NCI-H2171 treated with DMSO at 0.1 percent for 48 hours (cell line): Measurements from ENCODE around the gene SCLY.

Source experiments
- DNase-seq: peaks from one replicate; lab custom pipeline; 2025; lab: John Stamatoyannopoulos, UW

SCLY gene

DNA sequence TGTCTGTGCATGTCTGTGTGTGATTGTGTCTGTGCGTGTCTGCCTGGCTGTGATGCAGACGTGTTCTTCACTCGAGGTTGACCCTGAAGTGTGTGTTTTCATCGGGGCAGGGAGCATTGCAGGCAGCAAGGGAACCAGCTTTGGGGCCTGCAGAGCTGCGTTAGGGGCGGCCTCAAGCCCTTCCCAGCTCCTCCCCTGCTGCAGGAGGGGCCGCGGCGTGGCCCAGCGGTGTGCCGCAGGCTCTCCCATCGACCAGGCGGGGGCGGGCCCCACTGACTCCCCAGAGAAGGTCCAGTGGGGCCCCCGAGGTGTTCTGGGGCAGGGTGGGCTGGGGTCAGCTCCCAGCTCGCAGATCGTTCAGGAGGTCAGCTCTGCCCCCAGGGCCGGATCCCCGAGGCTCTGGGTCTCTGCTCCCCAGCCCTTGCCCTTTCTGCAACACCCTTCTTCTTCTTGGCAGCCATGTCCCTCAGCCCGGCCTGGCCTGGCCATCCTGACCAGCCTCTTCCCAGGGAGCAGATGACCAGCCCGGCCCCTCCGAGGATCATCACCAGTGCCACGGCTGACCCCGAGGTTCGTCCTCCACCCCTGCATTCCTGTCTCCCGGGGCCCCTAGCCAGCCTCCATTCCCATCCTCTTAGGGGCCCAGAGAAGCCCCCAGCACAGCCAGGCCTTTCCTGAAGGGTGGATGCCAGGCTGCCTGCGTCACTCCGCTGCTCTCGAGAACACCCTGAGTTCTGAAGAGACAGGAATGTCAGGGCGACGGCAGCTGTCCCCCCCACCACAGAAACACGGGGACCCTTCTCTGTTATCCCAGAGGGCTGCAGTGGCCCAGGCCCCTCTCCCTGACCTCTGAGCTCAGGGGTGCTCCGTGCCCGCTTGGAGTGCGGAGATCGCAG is 66.6 kb downstream of the SCLY start:
- DNase-seq, result no peak

DNA sequence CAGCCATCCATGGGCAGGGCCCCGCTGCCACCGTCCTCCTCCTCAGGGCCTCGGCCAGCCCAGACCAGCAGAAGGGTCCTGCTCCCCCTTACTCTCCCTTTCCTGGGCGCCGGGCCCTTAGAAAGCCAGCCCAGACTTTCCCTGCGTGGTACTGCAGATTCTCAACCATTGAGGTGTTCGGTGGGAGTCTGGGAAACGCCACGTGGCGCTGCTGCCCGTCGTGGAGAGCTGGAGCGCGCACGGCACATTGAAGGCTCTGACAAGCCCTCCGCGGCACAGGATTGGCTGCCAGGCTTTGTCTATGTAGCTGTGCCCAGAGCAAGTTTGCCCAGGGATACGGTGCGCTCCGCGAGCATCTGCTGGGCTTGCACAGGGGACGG is 67.2 kb downstream of the SCLY start:
- no peak for DNase-seq

- no peak for DNase-seq
These were observed 67.8 kb downstream of the SCLY start for GRCh38 chr2:238128534-238129001.

DNA sequence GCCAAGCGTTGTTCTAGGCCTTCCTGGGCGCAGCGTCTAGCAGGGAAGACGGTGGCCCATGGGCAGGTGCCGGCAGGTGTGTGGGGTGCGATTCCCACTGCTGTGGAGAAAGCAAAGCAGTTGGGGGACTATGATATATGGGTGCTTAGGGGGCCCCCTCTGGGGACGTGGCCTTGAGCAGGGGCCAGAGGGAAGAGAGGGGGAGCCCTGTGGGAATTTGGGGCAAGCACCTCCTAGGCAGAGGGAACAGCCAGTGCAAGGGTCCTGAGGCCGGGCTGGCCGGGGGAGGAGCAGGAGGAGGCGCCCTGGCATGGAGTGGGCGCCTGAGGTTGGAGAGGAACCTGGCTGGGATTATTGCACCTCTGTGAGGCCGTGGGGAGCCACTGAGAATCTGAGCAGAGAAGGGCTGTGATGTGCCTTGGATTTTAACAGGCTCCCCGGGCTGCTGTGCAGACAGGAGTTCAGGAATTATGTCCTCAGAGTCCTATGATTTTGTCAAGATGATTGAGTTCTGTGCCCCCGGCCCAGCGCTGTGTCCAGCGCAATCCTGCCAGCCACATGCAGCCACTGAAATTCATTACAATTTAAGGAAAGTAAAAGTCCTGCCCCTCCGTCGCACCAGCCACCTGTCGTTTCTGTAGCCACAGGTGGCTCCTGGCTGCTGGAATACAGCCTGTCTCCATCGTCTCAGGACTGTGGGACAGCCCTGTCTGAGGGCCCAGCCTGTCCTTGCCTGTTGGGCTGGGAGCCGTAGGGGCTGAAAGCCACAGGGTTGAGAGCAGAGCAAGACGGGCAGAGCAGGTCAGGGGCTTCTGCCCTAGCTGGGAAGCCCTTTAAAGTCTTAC is 68.6 kb downstream of the SCLY start:
- no peak for DNase-seq

DNA sequence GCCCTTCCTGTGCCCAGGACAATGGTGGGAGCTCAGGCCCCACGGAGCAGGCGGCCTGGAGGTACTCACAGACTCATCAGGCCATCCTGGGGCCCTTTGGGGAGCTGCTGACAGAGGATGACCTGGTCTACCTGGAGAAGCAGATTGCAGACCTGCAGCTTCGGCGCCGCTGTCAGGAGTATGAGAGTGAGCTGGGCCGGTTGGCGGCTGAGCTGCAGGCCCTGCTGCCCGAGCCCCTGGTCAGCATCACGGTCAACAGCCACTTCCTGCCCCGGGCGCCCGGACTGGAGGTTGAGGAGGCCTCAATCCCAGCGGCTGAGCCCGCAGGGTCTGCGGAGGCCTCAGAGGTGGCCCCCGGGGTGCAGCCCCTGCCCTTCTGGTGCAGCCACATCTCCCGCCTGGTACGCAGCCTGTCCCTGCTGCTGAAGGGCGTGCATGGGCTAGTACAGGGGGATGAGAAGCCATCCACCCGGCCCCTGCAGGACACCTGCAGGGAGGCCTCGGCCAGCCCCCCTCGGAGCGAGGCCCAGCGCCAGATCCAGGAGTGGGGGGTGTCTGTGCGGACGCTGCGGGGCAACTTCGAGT is 69.4 kb downstream of the SCLY start:
- DNase-seq, result no peak

DNA sequence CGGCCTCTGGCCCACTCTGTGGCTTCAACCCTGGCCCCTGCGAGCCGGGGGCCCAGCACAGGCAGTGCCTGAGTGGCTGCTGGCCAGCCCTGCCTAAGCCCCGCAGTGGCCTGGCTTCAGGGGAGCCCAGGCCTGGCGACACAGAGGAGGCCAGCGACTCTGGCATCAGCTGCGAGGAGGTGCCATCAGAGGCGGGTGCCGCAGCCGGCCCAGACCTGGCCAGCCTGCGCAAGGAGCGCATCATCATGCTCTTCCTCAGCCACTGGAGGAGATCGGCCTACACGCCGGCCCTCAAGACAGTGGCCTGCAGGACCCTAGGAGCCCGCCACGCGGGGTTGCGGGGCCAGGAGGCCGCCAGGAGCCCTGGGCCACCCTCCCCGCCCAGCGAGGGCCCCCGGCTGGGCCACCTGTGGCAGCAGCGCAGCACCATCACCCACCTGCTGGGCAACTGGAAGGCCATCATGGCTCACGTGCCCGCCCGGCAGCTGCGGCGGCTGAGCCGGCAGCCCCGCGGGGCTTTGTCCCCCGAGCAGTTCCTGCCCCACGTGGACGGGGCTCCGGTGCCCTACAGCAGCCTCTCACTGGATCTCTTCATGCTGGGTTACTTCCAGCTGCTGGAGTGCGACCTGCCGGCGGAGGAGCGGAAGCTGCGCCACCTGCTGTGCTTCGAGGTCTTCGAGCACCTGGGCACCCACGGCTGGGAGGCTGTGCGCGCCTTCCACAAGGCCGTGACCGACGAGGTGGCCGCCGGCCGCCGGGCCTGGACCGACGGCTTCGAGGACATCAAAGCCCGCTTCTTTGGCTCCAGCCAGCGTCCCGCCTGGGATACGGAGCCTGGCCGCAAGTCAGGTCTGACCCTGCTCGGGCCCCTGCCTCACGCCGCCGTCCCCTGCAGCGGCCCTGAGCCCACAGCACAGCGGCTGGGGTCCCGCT is 70.2 kb downstream of the SCLY start:
- no peak for DNase-seq

DNA sequence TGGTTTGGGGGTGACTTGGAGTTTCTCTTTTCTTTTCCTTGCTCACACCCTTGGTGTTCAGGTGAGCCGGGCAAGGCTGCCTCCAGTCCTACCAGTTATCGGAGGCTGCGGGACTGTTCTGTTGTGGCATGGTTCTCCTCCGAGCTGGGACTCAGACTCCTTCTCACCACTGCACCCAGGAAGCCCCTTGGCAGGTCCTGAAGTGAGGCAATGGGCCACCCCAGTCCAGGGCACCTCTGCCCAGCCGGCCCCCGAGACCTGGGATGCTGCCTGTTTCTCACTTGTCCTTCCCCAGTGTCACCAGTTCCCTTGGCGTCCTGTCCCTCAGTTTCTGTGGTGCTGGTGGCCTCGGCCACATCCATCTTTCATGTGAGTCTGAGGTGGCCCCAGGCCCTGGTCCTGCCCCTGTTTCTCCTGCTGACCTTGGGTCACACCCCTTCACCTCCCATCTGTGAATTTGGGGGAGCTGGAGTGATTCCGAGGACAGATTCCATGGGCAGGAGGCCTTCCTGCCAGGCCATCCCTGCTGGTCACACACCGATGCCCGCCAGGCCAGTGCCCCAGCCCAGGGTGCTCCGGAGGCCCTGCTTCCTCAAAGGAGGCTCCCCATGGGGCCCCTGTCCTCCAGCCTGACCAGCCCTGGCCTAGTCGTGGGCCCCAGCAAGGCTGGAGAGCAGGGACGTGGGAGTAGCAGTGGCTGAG is 71.1 kb downstream of the SCLY start:
- no peak for DNase-seq

DNA sequence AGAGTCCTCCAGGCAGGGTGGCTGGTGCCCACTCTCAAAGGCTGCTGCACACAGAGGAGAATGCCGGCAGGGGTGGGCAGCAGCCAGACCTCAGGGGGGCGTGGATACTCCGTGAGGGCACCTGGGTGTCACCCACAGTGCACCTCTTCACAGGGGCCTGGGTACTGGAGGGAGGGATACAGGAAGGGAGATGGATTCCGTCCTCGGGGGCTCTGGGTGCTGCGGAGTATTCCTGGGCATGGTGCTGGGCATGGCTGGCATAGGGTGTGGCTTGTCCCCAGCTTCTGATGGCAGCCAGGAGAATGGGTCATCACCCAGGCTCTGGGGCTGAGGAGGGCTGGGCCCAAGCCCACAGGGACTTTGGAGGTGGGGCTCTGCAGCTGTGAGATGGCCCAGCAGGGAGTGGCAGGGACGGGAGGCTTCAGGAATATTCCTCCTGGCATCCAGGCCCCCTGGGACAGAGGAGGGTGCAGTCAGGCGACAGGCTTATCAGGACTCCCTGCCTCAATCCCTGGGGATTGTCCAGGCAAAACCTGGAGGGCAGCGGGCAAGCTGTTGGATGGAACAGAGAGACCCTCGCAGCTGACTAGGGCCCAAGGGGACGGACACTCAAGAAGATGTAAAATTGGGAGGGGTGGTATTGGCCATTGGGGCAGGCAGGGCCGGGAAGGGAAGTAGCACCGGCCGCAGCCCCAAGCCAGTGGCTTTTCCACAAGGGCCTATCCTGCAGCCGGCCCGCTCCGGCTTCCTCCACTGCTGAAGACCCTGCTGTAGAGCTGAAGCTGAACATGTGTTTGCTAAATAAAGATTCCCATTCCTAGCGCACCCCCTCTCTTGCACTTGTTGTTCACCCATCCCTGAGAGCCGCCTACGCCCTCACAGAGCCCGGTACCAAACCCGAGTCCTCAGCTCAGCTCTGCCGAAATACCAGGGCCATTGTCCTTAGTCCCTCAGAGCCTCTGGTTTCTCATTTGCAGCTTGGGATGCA is 72.0 kb downstream of the SCLY start:
- no peak for DNase-seq

- no peak for DNase-seq
These were observed 72.9 kb downstream of the SCLY start for GRCh38 chr2:238133499-238134392.

- DNase-seq, result peak; percentile 1
These were observed 73.6 kb downstream of the SCLY start for GRCh38 chr2:238134393-238134785.

- DNase-seq, result no peak
These were observed 74.9 kb downstream of the SCLY start for GRCh38 chr2:238135601-238136150.

DNA sequence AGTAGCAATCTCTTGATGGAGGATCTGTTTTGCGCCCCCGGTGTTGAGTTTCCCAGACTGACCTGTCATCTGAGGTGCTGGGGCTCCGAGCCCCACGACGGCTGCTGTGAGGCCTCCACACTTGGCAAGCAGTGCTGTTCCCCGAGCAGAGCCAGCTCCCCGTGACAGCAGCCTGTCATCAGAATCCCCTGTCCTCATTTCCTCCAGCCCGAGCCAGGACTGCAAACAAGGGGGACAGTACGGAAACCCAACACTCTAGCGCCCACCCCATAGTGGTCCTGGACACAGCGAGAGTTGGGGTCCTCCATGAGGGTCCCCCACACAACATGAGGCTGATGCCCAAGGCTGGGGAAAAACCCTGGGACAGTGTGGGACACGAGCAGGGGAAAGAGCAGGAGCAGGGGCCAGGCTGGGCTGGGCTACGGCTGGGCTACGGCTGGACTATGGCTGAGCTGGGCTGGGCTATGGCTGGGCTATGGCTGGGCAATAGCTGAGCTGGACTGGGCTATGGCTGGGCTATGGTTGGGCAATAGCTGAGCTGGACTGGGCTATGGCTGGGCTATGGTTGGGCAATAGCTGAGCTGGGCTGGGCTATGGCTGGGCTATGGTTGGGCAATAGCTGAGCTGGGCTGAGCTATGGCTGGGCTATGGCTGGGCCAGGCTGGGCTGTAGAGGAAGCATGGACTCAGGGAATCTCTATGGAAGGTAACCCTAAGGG is 76.2 kb downstream of the SCLY start:
- no peak for DNase-seq

DNA sequence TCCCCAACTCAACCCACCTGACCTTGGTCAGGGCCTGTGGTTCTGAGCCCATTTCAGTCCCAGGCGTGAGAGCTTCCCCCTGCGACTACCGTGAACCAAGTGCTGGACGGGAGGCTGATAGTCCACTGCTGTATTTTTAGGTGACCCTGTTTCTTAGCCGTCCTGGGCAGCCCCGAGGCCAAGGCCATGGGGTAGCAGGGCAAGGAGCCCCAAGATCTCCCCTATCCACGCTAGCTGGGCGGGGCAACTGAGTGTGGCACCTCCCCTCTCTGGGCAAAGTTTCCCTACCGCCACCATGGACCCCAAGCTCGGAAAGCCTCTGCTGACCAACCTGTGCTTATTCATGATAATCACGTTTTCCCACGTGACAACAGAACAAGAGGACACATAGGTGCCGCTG is 77.1 kb downstream of the SCLY start:
- no peak for DNase-seq

DNA sequence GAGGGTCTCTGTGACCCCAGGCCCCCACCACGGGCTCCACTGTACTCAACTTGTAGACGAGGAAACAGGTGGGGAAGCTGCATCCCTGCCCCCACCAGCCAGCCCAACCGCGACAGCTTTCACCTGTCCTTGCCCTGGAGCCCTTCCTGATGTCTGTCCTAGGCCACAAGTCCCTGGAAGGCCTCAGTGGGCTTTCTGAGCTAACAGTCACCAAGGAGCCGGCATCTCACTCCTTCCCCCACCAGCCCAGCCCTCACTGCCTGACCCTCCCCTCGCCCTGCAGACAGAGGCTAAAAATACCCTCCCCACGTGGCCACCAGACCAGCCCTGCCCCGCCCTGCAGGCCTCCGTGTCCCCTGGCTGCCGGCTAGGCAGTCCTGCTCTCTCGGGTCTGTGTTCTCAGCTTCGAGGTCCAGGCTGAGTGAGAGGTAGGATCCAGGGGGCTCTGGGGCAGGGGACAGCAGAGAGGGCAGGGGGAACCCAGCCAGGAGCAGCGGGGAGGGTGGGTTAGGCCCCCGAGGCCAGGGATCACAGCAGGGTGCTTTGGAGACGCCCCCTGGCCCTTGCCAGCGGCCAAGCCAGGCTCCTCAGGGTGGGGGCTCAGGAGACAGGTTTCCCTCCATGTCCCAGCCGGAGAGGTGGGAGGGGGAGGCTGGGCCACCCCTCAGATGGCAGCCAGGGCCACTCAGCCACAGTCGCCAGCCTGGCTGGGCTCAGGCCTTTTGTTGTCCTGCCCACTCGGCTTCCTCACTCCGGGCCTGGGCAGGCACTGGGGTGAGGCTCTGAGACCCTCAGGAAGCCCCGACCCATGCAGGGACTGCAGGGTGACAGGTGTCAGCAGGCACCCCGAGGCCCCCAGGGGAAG is 77.8 kb downstream of the SCLY start, which contains the start of gene KLHL30:
KLHL30 (plus strand) TSS at position 338 of the 865 bp plus-strand sequence. CDS start 2,087 bp downstream, outside the sequence.
- DNase-seq, result no peak

GRCh38 chr2:238139196-238140039 is 78.6 kb downstream of the SCLY start:
- peak; percentile 4 for DNase-seq

DNA sequence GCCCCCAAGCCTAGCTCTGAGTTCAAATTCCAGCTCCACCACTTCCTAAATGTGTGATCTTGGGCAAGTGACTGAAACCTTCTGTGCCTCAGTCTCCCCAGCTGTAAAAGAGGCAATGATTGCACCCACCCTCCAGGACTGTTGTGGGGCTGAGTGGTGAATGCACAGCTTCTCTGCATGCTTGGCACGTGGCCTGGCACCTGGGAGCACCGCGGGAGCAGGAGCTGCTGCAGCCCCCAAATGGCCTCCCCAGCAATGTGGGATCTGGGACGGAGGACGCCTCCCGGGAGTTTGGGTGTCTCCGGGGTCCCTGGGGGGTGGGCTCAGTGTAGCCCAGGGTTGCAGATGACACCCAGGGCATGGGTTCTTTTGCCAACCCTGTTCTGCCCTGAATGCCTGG is 79.2 kb downstream of the SCLY start:
- no peak for DNase-seq
